Endothelial cell of umbilical vein (primary cell): ENCODE measurements around the gene ZNF672. TPM values are rescaled to one million over a fixed set of nuclear protein-coding genes. Genes with fewer than 3 reads are reported as not detected.

Experiments
- BruUV-seq: library from RNA; stranded (reverse); fragments of 400-500 nt; replicated peaks from 2 replicates; lab custom pipeline; 2021; lab: Mats Ljungman, UMichigan
- CTCF ChIA-PET: fragments of 300-600, 350-600 bp; sonication (Branson Sonifier 250); formaldehyde crosslinking; loops from one replicate; lab custom pipeline; 2021; ENCODE audit warnings: antibody characterized with exemption, inconsistent platforms; lab: Charles Lee
- POLR2A ChIA-PET: fragments of 300-600, 350-600 bp; sonication (Branson Sonifier 250); formaldehyde crosslinking; loops from one replicate; lab custom pipeline; 2021; ENCODE audit warnings: antibody characterized with exemption, inconsistent platforms; lab: Charles Lee
- DNase-seq: peaks from one replicate; pipeline ENCODE4 v3.0.0-alpha.2; 2011; ENCODE audit warnings: low read depth, low spot score
- FAIRE-seq: peaks from 2 replicates; lab custom pipeline; 2011; peaks lifted over from hg19 to GRCh38; lab: Jason Lieb, UNC
- H2AFZ ChIP-seq: 2 replicates; pipeline ENCODE4 v1.6.0; 2012; ENCODE audit warnings: low read depth, low read length, control low read depth, inconsistent platforms
- H3K27ac ChIP-seq: 2 replicates; pipeline ENCODE4 v1.5.1; 2011; ENCODE audit warnings: low read depth, mild to moderate bottlenecking, control low read depth, low read length, moderate library complexity; ENCODE audit not compliant: insufficient read depth
- H3K27me3 ChIP-seq, 2 experiments: 2 replicates each; pipeline versions ENCODE4 v1.6.0 to v1.6.1; 2011; ENCODE audit warnings: low read length in 2 of 2, mixed read lengths in 1 of 2; ENCODE audit not compliant: control insufficient read depth in 2 of 2, insufficient read depth in 2 of 2
- H3K36me3 ChIP-seq, 2 experiments: 2 replicates in 1 of 2; 3 replicates in 1 of 2; pipeline ENCODE4 v1.5.1; 2011; ENCODE audit warnings: low read length in 2 of 2, mild to moderate bottlenecking in 1 of 2, moderate library complexity in 1 of 2; ENCODE audit not compliant: control insufficient read depth in 2 of 2, insufficient read depth in 2 of 2; ENCODE audit errors: extremely low read depth in 1 of 2
- H3K4me1 ChIP-seq: 3 replicates; pipeline ENCODE4 v1.5.1; 2011; ENCODE audit warnings: mild to moderate bottlenecking, low read length; ENCODE audit not compliant: control insufficient read depth, insufficient read depth; ENCODE audit errors: extremely low read depth
- H3K4me2 ChIP-seq: 2 replicates; pipeline ENCODE4 v1.6.1; 2011; ENCODE audit warnings: low read length, control low read depth, mixed read lengths; ENCODE audit not compliant: insufficient read depth
- H3K4me3 ChIP-seq, 3 experiments: fragments of 200-600 bp in 1 of 3; sonication (generic), shearing (Covaris generic) in 1 of 3; replicated peaks in 1 of 3; 2 replicates each; pipeline ENCODE4 v1.5.1; 2011 to 2016; ENCODE audit warnings: control low read depth in 3 of 3, low read length in 3 of 3, mild to moderate bottlenecking in 2 of 3, inconsistent platforms in 1 of 3, low read depth in 1 of 3, moderate library complexity in 1 of 3; ENCODE audit not compliant: insufficient read depth in 1 of 3
- H3K79me2 ChIP-seq: 2 replicates; pipeline ENCODE4 v1.6.0; 2012; ENCODE audit warnings: low read length, inconsistent platforms; ENCODE audit not compliant: control insufficient read depth, insufficient read depth
- H3K9ac ChIP-seq: replicated peaks from 2 replicates; pipeline ENCODE3; 2011; ENCODE audit warnings: low read length, control low read depth; ENCODE audit not compliant: insufficient read depth; ENCODE audit errors: extremely low read depth
- H3K9me1 ChIP-seq: replicated peaks from 3 replicates; pipeline ENCODE4 v1.6.0; 2011; ENCODE audit warnings: mild to moderate bottlenecking, low read length; ENCODE audit not compliant: control insufficient read depth, insufficient read depth; ENCODE audit errors: extremely low read depth
- H3K9me3 ChIP-seq: replicated peaks from 2 replicates; pipeline ENCODE4 v1.5.1; 2012; ENCODE audit warnings: low read length, inconsistent platforms; ENCODE audit not compliant: control insufficient read depth, insufficient read depth
- H4K20me1 ChIP-seq: replicated peaks from 2 replicates; pipeline ENCODE3; 2011; ENCODE audit warnings: mild to moderate bottlenecking, low read length; ENCODE audit not compliant: control insufficient read depth, insufficient read depth; ENCODE audit errors: extremely low read depth
- GATA2 ChIP-seq: IDR thresholded peaks from 2 replicates; pipeline ENCODE4 v1.7.0; 2011; ENCODE audit warnings: low read depth, mild to moderate bottlenecking, moderate library complexity, mixed read lengths, low read length; ENCODE audit not compliant: insufficient read length, insufficient read depth
- MYC ChIP-seq: IDR thresholded peaks from one replicate; pipeline ENCODE4 v1.6.1; 2011; ENCODE audit warnings: mild to moderate bottlenecking, low read depth, low read length
- POLR2A ChIP-seq: IDR thresholded peaks from 2 replicates; pipeline ENCODE4 v1.6.1; 2012; ENCODE audit warnings: low read depth, mild to moderate bottlenecking, control low read depth, low read length
- dilution Hi-C: fragments of 300-500 bp; cut with MboI; formaldehyde crosslinking; loops from one replicate; pipeline ENCODE4 v1.15.0; 2019; ENCODE audit warnings: low sequenced_read_pairs; ENCODE audit not compliant: extremely low pct_ligation_motif_present
- intact Hi-C: fragments of 100-400 bp; cut with micrococcal nuclease; formaldehyde crosslinking; loops from one replicate; pipeline ENCODE4 v1.10.0; 2022
- polyA plus RNA-seq, 4 experiments: library from polyadenylated mRNA; depleted of rRNA in 3 of 4; stranded (reverse) in 3 of 4; unstranded in 1 of 4; fragments of >200 nt; gene quantifications; 2 replicates each; pipeline versions ENCODE4 v1.2.1 to v1.2.3, GENCODE V29; 2011 to 2012; ENCODE audit warnings: missing spikeins in 1 of 4
- total RNA-seq: library from RNA; stranded (reverse); gene quantifications from 2 replicates; pipeline ENCODE4 v1.2.3, GENCODE V29; 2021
- TF ChIP-seq, protein P1 (sequence below), 2 donors: IDR thresholded peaks; 1 replicate in 1 of 2; 2 replicates in 1 of 2; pipeline ENCODE4 v1.5.1; 2011; ENCODE audit warnings: low read length in 2 of 2, mild to moderate bottlenecking in 2 of 2, moderate library complexity in 2 of 2, control low read depth in 1 of 2, inconsistent platforms in 1 of 2, low read depth in 1 of 2; ENCODE audit not compliant: insufficient read depth in 1 of 2; ENCODE audit errors: extremely low read depth in 1 of 2
- TF ChIP-seq, protein P2 (sequence below): IDR thresholded peaks from 2 replicates; pipeline ENCODE4 v1.6.1; 2011; ENCODE audit not compliant: insufficient read depth, insufficient read length

The ZNF672 gene
- total and polyA plus RNA-seq, 2 donors (not counting 3 experiments of a cell fraction or from before 2014, with no cell fraction given), result 20.1 to 29.6 TPM

DNA sequence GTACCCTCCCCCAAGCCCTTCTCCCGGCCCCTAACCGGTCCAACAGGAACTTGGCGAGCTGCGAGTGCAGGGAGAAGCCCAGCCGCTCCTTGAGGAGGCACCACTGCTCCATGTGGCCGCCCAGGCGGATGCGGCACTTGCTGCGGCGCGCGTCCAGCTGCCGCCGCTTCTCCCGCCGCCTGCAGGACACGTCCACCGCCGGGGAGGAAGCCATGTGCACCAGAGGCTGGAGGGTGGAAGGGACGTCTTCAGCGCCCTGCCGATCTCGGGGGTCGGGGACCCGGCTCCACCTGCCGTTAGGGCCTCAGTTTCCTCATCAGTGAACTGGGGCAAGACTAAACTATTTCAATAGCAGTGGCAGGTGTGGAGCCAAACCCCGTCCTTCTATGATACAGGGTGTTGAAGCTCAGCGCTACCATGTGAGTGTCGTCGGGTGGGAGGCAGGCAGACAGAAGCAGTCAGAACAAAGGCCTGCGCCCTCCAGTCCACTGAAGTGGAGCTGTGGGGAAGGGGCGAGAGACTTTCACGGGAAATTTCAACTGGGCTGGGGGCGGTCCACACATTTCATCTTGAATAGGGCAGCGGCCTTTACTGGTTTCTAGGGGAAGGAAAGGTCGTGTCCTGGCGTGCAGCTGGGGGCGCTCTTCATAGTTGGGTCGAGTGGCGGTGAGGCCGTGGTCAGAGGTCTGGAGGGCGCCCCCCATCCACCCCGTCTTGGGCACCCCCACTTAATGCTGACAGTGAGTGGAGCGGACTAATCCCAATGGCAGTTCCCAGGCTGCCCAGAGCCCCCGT lies 20.3 kb downstream of the ZNF672 start:
- no peak for TF ChIP-seq POLR2A
- TF ChIP-seq MYC, result peak; percentile 68
- no peak for TF ChIP-seq GATA2
- TF ChIP-seq, protein P1, sequence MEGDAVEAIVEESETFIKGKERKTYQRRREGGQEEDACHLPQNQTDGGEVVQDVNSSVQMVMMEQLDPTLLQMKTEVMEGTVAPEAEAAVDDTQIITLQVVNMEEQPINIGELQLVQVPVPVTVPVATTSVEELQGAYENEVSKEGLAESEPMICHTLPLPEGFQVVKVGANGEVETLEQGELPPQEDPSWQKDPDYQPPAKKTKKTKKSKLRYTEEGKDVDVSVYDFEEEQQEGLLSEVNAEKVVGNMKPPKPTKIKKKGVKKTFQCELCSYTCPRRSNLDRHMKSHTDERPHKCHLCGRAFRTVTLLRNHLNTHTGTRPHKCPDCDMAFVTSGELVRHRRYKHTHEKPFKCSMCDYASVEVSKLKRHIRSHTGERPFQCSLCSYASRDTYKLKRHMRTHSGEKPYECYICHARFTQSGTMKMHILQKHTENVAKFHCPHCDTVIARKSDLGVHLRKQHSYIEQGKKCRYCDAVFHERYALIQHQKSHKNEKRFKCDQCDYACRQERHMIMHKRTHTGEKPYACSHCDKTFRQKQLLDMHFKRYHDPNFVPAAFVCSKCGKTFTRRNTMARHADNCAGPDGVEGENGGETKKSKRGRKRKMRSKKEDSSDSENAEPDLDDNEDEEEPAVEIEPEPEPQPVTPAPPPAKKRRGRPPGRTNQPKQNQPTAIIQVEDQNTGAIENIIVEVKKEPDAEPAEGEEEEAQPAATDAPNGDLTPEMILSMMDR (IDR thresholded peaks at IDR 0.05; ENCODE audit: extremely low read depth in 1 of 2, insufficient read depth in 1 of 2, low read depth in 1 of 2, low read length in 2 of 2), result peak; percentile 24 to 36
- TF ChIP-seq, protein P2, sequence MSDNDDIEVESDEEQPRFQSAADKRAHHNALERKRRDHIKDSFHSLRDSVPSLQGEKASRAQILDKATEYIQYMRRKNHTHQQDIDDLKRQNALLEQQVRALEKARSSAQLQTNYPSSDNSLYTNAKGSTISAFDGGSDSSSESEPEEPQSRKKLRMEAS, result peak; percentile 63
- FAIRE-seq (peak; percentile 61), DNase-seq (peak; percentile 72)
- H3K9ac ChIP-seq, result peak overlapping the region; percentile 48
- ChIA-PET POLR2A (interaction anchor here (0.7 to 2.2 kb wide), 3 partner anchors 11 to 20 kb away, joined by 3 to 14 read pairs (median 4); partner anchors contain the start of gene ZNF672), CTCF (interaction anchor here (0.8 to 2.6 kb wide), 10 partner anchors 9 to 47 kb away, joined by 3 to 17 read pairs (median 8); partner anchors contain the start of genes SH3BP5L and ZNF672)
- peak overlapping the region; percentile 22 for H3K27ac ChIP-seq
- H3K4me1 ChIP-seq, result peaks cover 19% of the 10 kb centered on the region
- H3K4me2 ChIP-seq, result peak overlapping the region; percentile 82
- dilution Hi-C loops, result no loop called here
- peaks cover 10% of the 10 kb centered on the region for H3K79me2 ChIP-seq
- H3K36me3 ChIP-seq, result peaks cover 0 to 5% of the 10 kb centered on the region in 2 experiments
- H2AFZ ChIP-seq, result peak overlapping the region; percentile 68
- no peaks in the 10 kb centered on the region for H4K20me1 ChIP-seq
- intact Hi-C loops, result loop anchor here (1.0 kb wide), 1 partner anchor 32 kb away; no protein-coding TSS in a partner anchor
- peak overlapping the region; percentile 18 to 62 (median 39) for H3K4me3 ChIP-seq
- peaks cover 2 to 4% of the 10 kb centered on the region in 2 experiments for H3K27me3 ChIP-seq
- no peaks in the 10 kb centered on the region for H3K9me3 ChIP-seq
- BruUV-seq, result TSS peak; percentile 50
- H3K9me1 ChIP-seq, result no peaks in the 10 kb centered on the region
